GM10248 (cell line): ENCODE data around the gene ASB18.
"Not testable (repeated sequence)": the region's sequence is repeated elsewhere in the genome, so short reads cannot be mapped to it uniquely, and the experiment has no call there.

Source experiments
- CTCF ChIA-PET: fragments of 300-600 bp; sonication (Branson Sonifier 250); formaldehyde crosslinking; extraction: SDS; loops from one replicate; lab custom pipeline; 2021; ENCODE audit warnings: antibody characterized with exemption; lab: Yijun Ruan, JAX
- POLR2A ChIA-PET: fragments of 350-650 bp; sonication (Branson Sonifier 250); formaldehyde crosslinking; extraction: SDS; loops from one replicate; lab custom pipeline; 2020; ENCODE audit warnings: antibody characterized with exemption; lab: Yijun Ruan, JAX
- DNase-seq: peaks from one replicate; pipeline ENCODE4 v3.0.0; 2012; ENCODE audit errors: extremely low spot score
- TF ChIP-seq, protein P1 (sequence below): IDR thresholded peaks from 2 replicates; pipeline ENCODE4 v1.5.1; 2012; ENCODE audit warnings: mild to moderate bottlenecking, low read depth; ENCODE audit errors: extremely low read depth, missing control alignments, control extremely low read depth

The ASB18 gene

DNA sequence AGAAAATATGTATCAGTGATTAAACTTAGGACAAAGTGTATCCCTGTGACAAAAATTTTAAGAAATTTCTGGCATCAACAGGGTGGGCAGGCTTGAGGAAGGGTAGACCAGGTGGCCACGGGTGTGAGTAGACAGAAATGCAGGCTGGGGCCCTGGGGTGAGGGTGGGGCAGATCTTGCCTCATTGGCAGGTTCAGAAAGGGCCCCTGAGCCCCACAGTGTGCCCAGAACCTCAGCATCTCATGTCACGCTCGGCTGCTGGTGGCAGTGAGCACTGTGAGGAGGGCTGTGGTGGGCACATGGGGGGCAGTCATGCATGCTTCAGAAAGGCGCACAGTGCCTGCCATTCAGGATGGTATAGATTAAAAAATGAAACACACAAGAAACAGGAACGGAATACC lies 7.6 kb upstream of the ASB18 start:
- ChIA-PET CTCF (no interaction called here), POLR2A (no interaction called here)
- TF ChIP-seq, protein P1, sequence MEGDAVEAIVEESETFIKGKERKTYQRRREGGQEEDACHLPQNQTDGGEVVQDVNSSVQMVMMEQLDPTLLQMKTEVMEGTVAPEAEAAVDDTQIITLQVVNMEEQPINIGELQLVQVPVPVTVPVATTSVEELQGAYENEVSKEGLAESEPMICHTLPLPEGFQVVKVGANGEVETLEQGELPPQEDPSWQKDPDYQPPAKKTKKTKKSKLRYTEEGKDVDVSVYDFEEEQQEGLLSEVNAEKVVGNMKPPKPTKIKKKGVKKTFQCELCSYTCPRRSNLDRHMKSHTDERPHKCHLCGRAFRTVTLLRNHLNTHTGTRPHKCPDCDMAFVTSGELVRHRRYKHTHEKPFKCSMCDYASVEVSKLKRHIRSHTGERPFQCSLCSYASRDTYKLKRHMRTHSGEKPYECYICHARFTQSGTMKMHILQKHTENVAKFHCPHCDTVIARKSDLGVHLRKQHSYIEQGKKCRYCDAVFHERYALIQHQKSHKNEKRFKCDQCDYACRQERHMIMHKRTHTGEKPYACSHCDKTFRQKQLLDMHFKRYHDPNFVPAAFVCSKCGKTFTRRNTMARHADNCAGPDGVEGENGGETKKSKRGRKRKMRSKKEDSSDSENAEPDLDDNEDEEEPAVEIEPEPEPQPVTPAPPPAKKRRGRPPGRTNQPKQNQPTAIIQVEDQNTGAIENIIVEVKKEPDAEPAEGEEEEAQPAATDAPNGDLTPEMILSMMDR = no peak
- no peak for DNase-seq

DNA sequence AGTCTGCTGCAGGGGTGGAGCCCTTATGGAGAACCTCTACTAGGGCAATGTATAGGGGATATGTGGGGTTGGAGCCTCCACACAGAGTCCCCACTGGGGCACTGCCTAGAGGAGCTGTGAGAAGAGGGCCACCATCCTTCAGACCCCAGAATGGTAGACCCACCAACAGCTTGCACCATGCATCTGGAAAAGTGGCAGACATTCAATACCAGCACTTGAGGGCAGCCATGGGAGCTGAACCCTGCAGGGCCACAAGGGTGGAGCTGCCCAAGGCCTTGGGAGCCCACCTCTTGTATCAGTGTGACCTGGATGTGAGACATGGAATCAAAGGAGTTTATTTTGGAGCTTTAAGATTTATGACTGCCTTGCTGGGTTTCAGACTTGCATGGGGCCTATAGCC lies 5.7 kb upstream of the ASB18 start:
- DNase-seq, CTCF ChIA-PET: not testable (repeated sequence)

DNA sequence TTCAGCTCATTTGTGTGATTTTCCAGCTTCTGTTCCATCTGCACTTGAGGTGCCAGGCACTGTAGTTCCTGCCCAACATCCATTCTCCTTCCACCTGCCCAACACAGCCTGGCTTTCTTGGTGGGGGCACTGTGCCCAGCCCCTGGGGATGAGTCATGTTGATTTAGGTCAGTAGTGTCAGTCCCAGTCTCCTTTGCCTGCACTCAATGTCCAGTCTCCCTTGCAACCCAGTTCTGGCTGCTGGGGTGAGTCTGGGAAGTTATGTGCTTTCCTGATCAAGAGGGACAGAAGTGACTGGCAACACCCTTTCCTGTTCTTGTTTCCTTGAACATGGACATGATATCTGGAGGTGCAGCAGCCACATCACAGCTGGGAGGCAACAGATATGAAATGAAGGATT lies 1.5 kb upstream of the ASB18 start:
- ChIA-PET CTCF (no interaction called here), POLR2A (no interaction called here)
- DNase-seq = no peak
- TF ChIP-seq, protein P1 = no peak

More for the DNA sequence above, 5.7 kb upstream of the ASB18 start:
- POLR2A ChIA-PET = not testable (repeated sequence)

DNA sequence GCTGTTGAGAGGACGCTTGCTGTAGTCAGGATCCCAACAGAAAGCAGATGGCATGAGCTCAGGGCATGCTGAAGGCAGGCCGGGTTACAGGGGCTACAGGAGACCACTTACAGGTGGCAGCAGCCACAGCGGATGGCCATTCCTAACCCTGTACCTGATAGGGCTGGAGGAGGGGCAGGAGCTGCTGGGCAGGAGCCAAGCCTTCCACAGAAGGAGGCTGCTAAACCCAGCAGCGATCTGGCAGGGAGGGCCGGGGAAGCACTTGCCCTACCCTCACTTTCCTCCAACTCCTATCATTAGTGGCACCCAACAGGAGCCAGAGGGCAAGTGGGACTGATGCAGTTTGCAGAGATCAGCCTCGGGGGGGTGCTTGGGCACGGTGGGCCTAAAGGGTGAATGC lies 2.0 kb downstream of the ASB18 start:
- CTCF ChIA-PET = no interaction called here
- POLR2A ChIA-PET = no interaction called here
- no peak for DNase-seq
- TF ChIP-seq, protein P1 = no peak

GRCh38 chr2:236261452-236261851 lies 2.8 kb downstream of the ASB18 start:
- no peak for DNase-seq
- CTCF ChIA-PET = no interaction called here
- TF ChIP-seq, protein P1 = no peak
- POLR2A ChIA-PET = no interaction called here

DNA sequence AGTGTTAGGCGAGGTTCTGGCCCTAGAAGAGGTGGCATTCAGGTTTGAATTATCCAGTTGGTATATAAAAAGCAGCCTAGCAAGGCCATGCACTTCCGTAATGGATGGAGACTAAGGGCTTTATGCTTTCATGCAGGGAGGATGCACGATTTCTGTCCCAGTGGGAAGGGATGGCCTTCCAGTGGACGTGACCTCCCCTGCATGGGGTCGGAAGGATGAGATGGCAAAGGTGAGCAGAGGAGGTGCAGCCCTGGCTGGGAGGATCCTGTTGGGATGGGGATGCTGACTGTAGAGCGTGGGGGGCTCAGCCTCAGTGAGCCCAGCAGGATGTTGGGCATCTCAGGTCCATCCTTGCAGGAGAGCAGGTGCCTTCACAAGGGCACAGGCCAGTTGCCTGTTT lies 4.8 kb downstream of the ASB18 start:
- POLR2A ChIA-PET = no interaction called here
- no peak for DNase-seq
- CTCF ChIA-PET = no interaction called here
- TF ChIP-seq, protein P1 = no peak

GRCh38 chr2:236257575-236257974 lies 6.6 kb downstream of the ASB18 start:
- no peak for DNase-seq
- TF ChIP-seq, protein P1 = no peak
- CTCF ChIA-PET = no interaction called here
- POLR2A ChIA-PET = no interaction called here
